Bronchial epithelial cell (primary cell): ENCODE results near the gene PHYHD1. TPM values are rescaled to one million over a fixed set of nuclear protein-coding genes. Genes with fewer than 3 reads are reported as not detected.
"Not testable (repeated sequence)": the region's sequence is repeated elsewhere in the genome, so short reads cannot be mapped to it uniquely, and the experiment has no call there.

Source experiments
- DNase-seq: peaks from one replicate; pipeline ENCODE4 v3.0.0-alpha.2; 2010; ENCODE audit warnings: low read depth
- FAIRE-seq: peaks from 2 replicates; lab custom pipeline; 2011; peaks lifted over from hg19 to GRCh38; lab: Jason Lieb, UNC
- H3K27me3 ChIP-seq: 2 replicates; pipeline ENCODE4 v1.5.1; 2011; ENCODE audit warnings: low read length; ENCODE audit not compliant: control insufficient read depth, insufficient read depth
- H3K36me3 ChIP-seq: 2 replicates; pipeline ENCODE4 v1.5.1; 2011; ENCODE audit warnings: low read length; ENCODE audit not compliant: control insufficient read depth, insufficient read depth
- H3K4me3 ChIP-seq: 2 replicates; pipeline ENCODE4 v1.5.1; 2011; ENCODE audit warnings: mild to moderate bottlenecking, low read depth, low read length, control low read depth
- CTCF ChIP-seq: IDR thresholded peaks from 2 replicates; pipeline ENCODE4 v1.5.1; 2011; ENCODE audit warnings: mild to moderate bottlenecking, moderate library complexity, low read length, control low read depth, inconsistent platforms; ENCODE audit not compliant: insufficient read depth, severe bottlenecking
- total RNA-seq: library from RNA; depleted of rRNA; stranded (reverse); fragments of >200 nt; gene quantifications from 2 replicates; pipeline ENCODE4 v1.2.1, GENCODE V29; 2014

PHYHD1 gene
- total RNA-seq, 1 donor from 2014 or later: 1.1 TPM

DNA sequence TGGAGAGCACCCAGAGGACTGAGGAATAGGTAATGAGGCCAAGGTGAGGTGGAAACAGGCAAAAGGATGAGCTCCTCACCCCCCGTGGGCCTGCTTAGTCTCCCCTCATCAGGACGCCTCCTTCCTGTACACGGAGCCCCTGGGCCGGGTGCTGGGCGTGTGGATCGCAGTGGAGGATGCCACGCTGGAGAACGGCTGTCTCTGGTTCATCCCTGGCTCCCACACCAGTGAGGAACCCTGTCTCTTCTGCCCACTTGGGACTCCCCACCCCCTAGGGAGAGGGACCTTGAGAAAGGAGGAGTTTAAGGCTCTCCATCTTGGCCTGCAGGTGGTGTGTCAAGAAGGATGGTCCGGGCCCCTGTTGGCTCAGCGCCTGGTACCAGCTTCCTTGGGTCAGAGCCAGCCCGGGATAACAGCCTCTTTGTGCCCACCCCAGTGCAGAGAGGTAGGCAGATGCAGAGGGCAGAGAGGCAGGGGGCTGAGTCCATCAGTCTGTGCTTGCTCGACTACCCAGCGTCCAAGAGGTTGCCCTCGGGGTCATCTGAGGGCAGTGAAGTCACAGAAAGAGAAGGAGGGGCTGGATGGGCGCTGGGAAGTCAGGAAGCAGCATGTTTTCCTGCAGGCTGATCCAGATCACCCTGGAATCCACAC is 19.6 kb downstream of the PHYHD1 start:
- no peak overlapping the region for H3K4me3 ChIP-seq
- no peak for DNase-seq
- no peak for TF ChIP-seq CTCF
- no peaks in the 10 kb centered on the region for H3K27me3 ChIP-seq
- FAIRE-seq: no peak
- peaks cover 4% of the 10 kb centered on the region for H3K36me3 ChIP-seq

- Histone ChIP-seq H3K27me3 (no peaks in the 10 kb centered on the region), H3K4me3 (no peak overlapping the region), H3K36me3 (peaks cover 9% of the 10 kb centered on the region)
- no peak for TF ChIP-seq CTCF
- no peak for FAIRE-seq
- DNase-seq: no peak
These were observed 20.4 kb downstream of the PHYHD1 start for GRCh38 chr9:128940946-128941755.

DNA sequence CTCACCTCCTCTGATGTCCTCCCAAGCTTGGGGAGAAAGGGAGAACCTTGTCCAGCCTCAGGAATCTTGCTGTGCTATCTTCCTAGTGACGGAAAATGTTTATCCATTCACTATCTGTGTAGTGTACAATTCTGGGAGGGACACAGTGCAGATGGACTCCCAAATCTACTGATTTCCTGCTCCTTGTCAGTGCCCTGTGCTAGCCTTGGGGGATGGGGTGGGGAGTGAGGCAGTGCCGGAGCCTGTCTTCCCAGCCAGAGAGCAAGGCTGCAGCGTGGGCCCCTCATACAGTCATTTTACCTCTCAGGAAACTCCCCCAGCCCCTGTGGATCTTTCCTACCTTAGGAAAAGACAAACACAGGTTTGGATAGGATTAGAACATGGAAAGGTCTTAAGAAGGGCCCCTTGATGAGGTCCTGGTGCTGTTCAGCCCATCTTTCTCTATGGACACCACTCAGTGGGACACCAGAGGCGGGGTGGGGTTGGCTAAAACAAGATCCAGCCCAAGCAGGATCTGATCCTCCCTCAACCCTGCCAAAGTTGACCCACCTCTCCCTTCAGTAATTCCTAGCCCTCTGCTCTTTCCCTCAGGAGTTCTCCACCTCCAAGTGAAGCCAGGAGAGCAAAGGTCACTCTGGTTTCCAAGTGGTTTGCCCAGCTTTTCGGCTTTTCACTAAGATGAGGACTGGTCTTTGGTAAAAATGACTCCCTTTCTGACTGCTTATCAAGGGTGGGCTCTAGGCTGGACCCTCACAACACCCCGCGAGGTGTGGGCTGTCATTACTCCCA is 23.2 kb downstream of the PHYHD1 start:
- no peaks in the 10 kb centered on the region for H3K27me3 ChIP-seq
- no peak for TF ChIP-seq CTCF
- FAIRE-seq (no peak), DNase-seq (no peak)
- no peak overlapping the region for H3K4me3 ChIP-seq
- peaks cover 8% of the 10 kb centered on the region for H3K36me3 ChIP-seq

- not testable (repeated sequence) for H3K4me3 ChIP-seq, H3K27me3 ChIP-seq, H3K36me3 ChIP-seq, DNase-seq, FAIRE-seq
These were observed 24.2 kb downstream of the PHYHD1 start for GRCh38 chr9:128944966-128945365.

DNA sequence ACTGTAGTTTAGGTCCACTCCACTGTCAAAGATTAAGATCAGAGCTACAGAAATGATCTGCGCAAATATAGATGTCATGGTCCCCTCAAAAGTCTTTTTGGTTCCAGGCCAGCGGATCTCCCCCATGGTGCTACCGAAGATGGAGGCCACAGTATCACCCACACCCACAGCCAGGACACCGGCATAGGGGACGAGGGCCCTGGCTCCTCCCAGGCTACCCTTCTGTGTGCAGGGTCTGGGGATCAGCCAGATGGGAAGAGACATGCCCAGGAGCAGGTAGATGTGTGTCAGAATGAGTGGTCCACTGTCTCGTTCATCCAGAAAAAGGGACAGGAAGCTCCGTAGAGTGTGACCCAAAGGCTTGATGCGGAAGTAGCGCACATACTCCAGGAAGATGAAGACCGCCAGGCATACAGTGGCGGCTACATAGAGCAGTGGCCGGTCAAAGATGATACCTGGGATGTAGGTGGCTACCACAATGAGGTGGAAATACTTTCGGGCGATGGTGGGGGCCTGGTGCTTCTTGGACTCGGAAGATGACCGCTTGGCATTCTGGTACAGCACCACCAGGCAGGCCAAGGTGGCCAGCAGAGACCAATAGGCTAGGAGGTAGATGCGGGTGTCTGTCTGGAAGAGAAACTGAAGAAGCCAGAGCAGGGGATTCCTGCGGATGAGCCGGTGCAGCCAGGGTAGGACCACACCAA is 25.2 kb downstream of the PHYHD1 start:
- peaks cover 9% of the 10 kb centered on the region for H3K36me3 ChIP-seq
- DNase-seq (no peak), FAIRE-seq (no peak)
- H3K27me3 ChIP-seq: no peaks in the 10 kb centered on the region
- no peak overlapping the region for H3K4me3 ChIP-seq
- no peak for TF ChIP-seq CTCF
